Spleen (tissue), 11 donors: Measurements from ENCODE around the gene CYBA. TPM values are rescaled to one million over a fixed set of nuclear protein-coding genes. Genes with fewer than 3 reads are reported as not detected.

ENCODE experiments used
- DNase-seq: peaks from one replicate; pipeline ENCODE4 v3.0.0-alpha.2; 2020
- H3K27ac ChIP-seq, 8 donors: fragments of 200-600 bp; sonication (generic) in 7 of 8; 1 replicate in 4 of 8; 2 replicates in 4 of 8; pipeline versions ENCODE4 v1.5.0 to v1.8.0; 2016 to 2021; ENCODE audit warnings: inconsistent platforms in 4 of 8, mild to moderate bottlenecking in 4 of 8, moderate library complexity in 1 of 8
- H3K27me3 ChIP-seq, 7 donors: fragments of 200-600 bp; sonication (generic) in 6 of 7; replicated peaks in 1 of 7; 1 replicate in 4 of 7; 2 replicates in 3 of 7; pipeline versions ENCODE4 v1.5.0 to v1.8.0; 2016 to 2021; ENCODE audit warnings: inconsistent platforms in 3 of 7, mild to moderate bottlenecking in 1 of 7
- H3K36me3 ChIP-seq, 6 donors: fragments of 200-600 bp; sonication (generic) in 5 of 6; 1 replicate in 4 of 6; 2 replicates in 2 of 6; pipeline versions ENCODE4 v1.5.0 to v1.8.0; 2016 to 2021; ENCODE audit warnings: inconsistent platforms in 2 of 6
- H3K4me1 ChIP-seq, 6 donors: fragments of 200-600 bp; sonication (generic) in 5 of 6; 1 replicate in 3 of 6; 2 replicates in 3 of 6; pipeline versions ENCODE4 v1.5.0 to v1.8.0; 2016 to 2021; ENCODE audit warnings: inconsistent platforms in 3 of 6
- H3K4me3 ChIP-seq, 8 donors: fragments of 200-600 bp; sonication (generic) in 7 of 8; 1 replicate in 4 of 8; 2 replicates in 4 of 8; pipeline versions ENCODE4 v1.5.0 to v1.8.0; 2016 to 2021; ENCODE audit warnings: inconsistent platforms in 4 of 8, mild to moderate bottlenecking in 4 of 8, moderate library complexity in 2 of 8
- H3K9me3 ChIP-seq, 8 donors: fragments of 200-600 bp; sonication (generic) in 7 of 8; 1 replicate in 4 of 8; 2 replicates in 4 of 8; pipeline versions ENCODE4 v1.5.0 to v1.8.0; 2016 to 2021; ENCODE audit warnings: inconsistent platforms in 4 of 8
- CTCF ChIP-seq, 11 experiments: fragments of 200-600 bp in 7 of 11; fragments of 450-650 bp in 4 of 11; sonication (generic) in 4 of 11; IDR thresholded peaks in 8 of 11; conservative IDR thresholded peaks in 3 of 11; 1 replicate in 7 of 11; 2 replicates in 4 of 11; pipeline versions ENCODE4 v1.4.0 to v1.8.0; 2016 to 2021; ENCODE audit warnings: antibody characterized with exemption in 11 of 11, inconsistent platforms in 4 of 11, mild to moderate bottlenecking in 1 of 11
- POLR2A ChIP-seq, 3 donors: fragments of 450-650 bp; IDR thresholded peaks; one replicate each; pipeline ENCODE4 v1.5.1; 2017; ENCODE audit warnings: antibody characterized with exemption in 3 of 3, mild to moderate bottlenecking in 1 of 3
- POLR2AphosphoS5 ChIP-seq, 3 donors: sonication (generic); formaldehyde crosslinking; IDR thresholded peaks; one replicate each; pipeline ENCODE4 v1.5.1; 2017; ENCODE audit warnings: antibody characterized with exemption in 3 of 3
- WGBS, 5 donors: extraction: QIAGEN DNeasy Blood & Tissue Kit in 3 of 5; methylation state at CpG; one replicate each; pipeline versions ENCODE4 v1.1.5 to v1.1.7; 2013 to 2018; 5-methylcytosine and 5-hydroxymethylcytosine counted together
- intact Hi-C: fragments of 100-400 bp; cut with DNase I; formaldehyde crosslinking; loops from one replicate; pipeline ENCODE4 v1.15.0; 2023; ENCODE audit warnings: low total_unique reads
- polyA plus RNA-seq, 3 donors: library from polyadenylated mRNA; stranded (reverse); fragments of 200-250 nt; gene quantifications; one replicate each; pipeline ENCODE4 v1.2.1, GENCODE V29; 2013
- total RNA-seq, 7 donors: library from RNA; depleted of rRNA in 3 of 7; stranded (reverse); fragments of >200 nt in 3 of 7; fragmentation: NEBNext Ultra II Directional in 4 of 7; extraction: Animal tissue kit (Norgen Biotek cat#: 25700) in 4 of 7; gene quantifications; one replicate each; pipeline versions ENCODE4 v1.1.0 to v1.2.1, GENCODE V29; 2016 to 2021
- donor health status: healthy with polysubstance abuse.
- donor health status: DM: no; HTN: no; CAD: no; lungs with moderate emphysema.
- donor health status: DM: no; HTN: no; CAD: no.
- donor health status: Bipolar disorder and iron deficiency.
- donor health status: healthy.
- donor health status: DM: no; HTN: no; CAD: no.
- donor health status: DM: yes; HTN: yes; CAD: no.

The CYBA gene
- total and polyA plus RNA-seq, 10 donors = 557 to 925 (median 644) TPM

GRCh38 chr16:88647178-88648070 lies 3.4 kb downstream of the CYBA start:
- Histone ChIP-seq H3K4me1 (peaks cover 30 to 100% (median 66%) of the 10 kb centered on the region in 6 donors), H3K36me3 (peaks cover 0 to 78% (median 48%) of the 10 kb centered on the region in 6 donors), H3K27ac (peak overlapping the region in 4 of 8 donors; percentile 8 to 99 (median 98)), H3K9me3 (no peaks in the 10 kb centered on the region), H3K4me3 (peak overlapping the region in 3 of 8 donors; percentile 82 to 97 (median 93)), H3K27me3 (no peaks in the 10 kb centered on the region)
- DNase-seq = peak; percentile 81
- TF ChIP-seq POLR2A (IDR thresholded peaks at IDR 0.05) (no peak), POLR2AphosphoS5 (IDR thresholded peaks at IDR 0.05) (peak in 2 of 3 donors; percentile 2 to 66), CTCF (IDR thresholded peaks at IDR 0.05 in 8 of 11, conservative IDR thresholded peaks at IDR 0.05 in 3 of 11) (no peak)
- WGBS, 5 donors = 91 to 94% (median 92%) methylated on average over 9 to 22 of the region's 22 CpGs
- intact Hi-C loops = no loop called here

- Histone ChIP-seq H3K4me1 (peaks cover 23 to 97% (median 60%) of the 10 kb centered on the region in 6 donors), H3K27me3 (no peaks in the 10 kb centered on the region), H3K4me3 (no peak overlapping the region), H3K27ac (peak overlapping the region in 2 of 8 donors; percentile 97 to 98), H3K36me3 (peaks cover 0 to 81% (median 48%) of the 10 kb centered on the region in 6 donors), H3K9me3 (no peaks in the 10 kb centered on the region)
- WGBS, 5 donors = 86 to 94% (median 92%) methylated on average over 19 to 28 of the region's 28 CpGs
- intact Hi-C loops = no loop called here
- peak; percentile 72 for DNase-seq
- TF ChIP-seq CTCF (IDR thresholded peaks at IDR 0.05 in 8 of 11, conservative IDR thresholded peaks at IDR 0.05 in 3 of 11) = no peak
- TF ChIP-seq POLR2A (IDR thresholded peaks at IDR 0.05) = no peak
- peak in 2 of 3 donors; percentile 7 to 30 for TF ChIP-seq POLR2AphosphoS5 (IDR thresholded peaks at IDR 0.05)
Measured at GRCh38 chr16:88646345-88647034, 4.4 kb downstream of the CYBA start.

GRCh38 chr16:88645941-88646340 lies 4.9 kb downstream of the CYBA start:
- H3K4me3 ChIP-seq = no peak overlapping the region
- H3K27ac ChIP-seq = no peak overlapping the region
- TF ChIP-seq POLR2AphosphoS5 (IDR thresholded peaks at IDR 0.05) (peak in 2 of 3 donors; percentile 28 to 67), CTCF (IDR thresholded peaks at IDR 0.05 in 8 of 11, conservative IDR thresholded peaks at IDR 0.05 in 3 of 11) (no peak), POLR2A (IDR thresholded peaks at IDR 0.05) (no peak)
- WGBS, 5 donors = 86 to 93% (median 89%) methylated on average over 19 to 23 of the region's 23 CpGs
- intact Hi-C loops = no loop called here
- H3K27me3 ChIP-seq = peaks cover 0 to 3% (median under 1%) of the 10 kb centered on the region in 7 donors
- H3K9me3 ChIP-seq = no peaks in the 10 kb centered on the region
- H3K4me1 ChIP-seq = peaks cover 20 to 97% (median 58%) of the 10 kb centered on the region in 6 donors
- DNase-seq = peak; percentile 74
- H3K36me3 ChIP-seq = peaks cover 0 to 81% (median 48%) of the 10 kb centered on the region in 6 donors
